Glomerular endothelial cell (primary cell): ENCODE measurements around the gene VWCE. TPM values are rescaled to one million over a fixed set of nuclear protein-coding genes. Genes with fewer than 3 reads are reported as not detected.

ENCODE experiments used
- DNase-seq: peaks from one replicate; pipeline ENCODE4 v3.0.0-alpha.2; 2011; ENCODE audit warnings: low read depth, low spot score; ENCODE audit errors: extremely low read depth
- total RNA-seq: library from RNA; depleted of rRNA; stranded (reverse); fragments of >200 nt; gene quantifications from 2 replicates; pipeline ENCODE4 v1.2.3, GENCODE V29; 2015

Gene VWCE
- total RNA-seq, 1 donor from 2014 or later: 18.6 TPM

DNA sequence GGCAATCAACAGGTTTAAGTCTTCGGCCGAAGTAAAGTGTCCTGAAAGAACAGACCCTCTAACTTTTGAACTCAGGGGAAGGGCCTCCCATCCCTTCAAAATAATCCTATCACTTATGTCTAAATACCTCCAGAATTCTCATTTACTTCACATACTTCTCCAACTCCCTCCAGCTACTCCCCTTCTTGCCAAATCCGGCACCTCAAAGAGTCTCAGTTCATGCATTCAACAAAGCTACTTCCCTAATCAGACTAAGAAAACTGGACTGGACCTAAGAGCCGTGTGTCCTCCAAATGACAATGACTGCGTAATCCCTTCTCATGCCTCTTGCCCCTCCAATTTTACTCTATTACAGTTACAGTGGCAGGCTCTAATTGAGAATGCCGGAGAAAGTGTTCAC, 36.5 kb upstream of the VWCE start:
- no peak for DNase-seq

DNA sequence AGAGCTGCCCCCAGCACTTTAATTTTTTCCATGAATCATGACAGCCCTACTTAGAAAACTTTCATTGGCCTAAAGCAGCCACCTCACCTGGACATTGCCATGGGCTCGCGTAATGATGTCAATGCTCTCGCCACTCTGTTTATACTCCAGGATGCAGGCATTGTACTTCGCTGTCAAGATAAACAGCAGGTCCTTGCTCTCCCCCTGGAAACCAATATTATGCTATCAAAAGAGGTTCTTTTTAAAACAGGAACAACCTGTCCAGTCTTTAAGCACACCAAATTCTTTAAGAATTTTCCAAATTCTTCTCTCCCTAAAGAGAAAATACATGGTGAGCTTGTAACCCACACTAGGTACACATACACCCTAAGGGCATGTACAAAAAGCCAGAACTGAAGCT, 34.8 kb upstream of the VWCE start:
- DNase-seq: no peak

DNA sequence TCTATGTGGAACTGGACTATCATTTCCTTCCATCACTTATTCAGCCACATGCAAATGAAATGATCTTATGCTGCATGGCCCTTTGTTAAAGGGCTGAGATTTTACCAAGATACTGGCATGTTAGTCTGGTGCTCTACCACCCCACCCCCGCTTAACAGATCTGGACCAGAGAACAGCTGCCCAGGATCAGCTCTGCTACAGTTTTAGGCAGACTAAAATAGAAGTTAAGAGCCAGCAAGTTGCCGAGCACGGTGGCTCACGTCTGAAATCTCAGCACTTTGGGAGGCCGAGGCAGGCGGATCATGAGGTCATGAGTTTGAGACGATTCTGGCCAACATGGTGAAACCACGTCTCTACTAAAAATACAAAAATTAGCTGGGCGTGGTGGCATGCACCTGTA, 33.2 kb upstream of the VWCE start:
- DNase-seq: no peak

DNA sequence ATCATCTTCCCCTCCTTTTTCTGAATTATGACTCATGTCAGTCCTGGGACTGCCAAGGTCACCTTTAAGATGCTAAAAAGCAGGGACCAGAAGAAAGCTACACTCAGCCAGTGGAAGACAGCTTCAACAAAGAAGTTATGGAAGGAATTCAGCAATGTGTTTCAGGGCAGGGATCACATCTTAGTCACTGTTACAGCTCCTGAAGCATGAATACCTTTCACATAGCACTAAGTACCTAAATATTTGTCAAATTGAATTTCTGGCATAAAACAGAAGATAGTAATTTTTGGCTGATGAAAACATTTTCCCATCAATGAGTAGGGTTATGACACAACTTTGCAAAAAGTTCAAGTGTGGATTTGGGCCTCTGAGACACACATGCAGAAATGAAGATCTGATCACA, 32.6 kb upstream of the VWCE start:
- DNase-seq: no peak

DNA sequence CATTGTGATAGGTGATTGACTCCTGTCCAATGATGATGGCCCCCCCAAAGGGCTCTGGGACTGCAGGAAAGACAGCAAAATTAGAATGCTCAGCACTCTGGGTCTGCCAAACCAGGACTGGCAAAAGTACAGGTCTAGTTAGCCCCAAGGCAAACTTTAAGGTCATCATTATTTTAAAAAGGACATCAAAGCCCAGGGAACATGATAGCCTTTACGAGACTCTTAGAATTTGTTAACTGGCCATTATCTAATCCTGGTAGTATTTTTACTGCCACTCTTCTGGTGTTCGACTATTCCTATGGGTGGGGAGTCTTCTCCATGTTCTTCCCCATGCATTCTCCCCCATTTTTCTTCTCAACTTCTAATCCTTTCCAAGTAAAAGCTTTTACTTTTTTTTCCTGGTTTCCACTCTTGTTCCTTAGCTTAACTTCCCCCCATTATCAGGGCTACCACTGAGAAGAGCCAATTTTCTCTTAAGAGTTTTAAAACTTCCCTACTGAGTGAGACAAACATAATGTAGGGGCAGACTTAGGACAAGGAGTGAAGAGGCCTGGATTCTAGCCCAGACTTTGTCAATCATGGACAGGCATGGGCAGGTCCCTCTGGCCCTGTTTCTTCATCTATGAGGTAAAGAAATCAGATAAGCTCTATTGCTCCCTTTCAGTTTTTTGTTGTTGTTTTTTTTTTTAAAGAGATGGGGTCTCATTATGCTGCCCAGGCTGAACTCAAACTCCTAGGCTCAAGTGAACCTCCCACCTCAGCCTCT, 30.7 kb upstream of the VWCE start:
- DNase-seq: no peak

DNA sequence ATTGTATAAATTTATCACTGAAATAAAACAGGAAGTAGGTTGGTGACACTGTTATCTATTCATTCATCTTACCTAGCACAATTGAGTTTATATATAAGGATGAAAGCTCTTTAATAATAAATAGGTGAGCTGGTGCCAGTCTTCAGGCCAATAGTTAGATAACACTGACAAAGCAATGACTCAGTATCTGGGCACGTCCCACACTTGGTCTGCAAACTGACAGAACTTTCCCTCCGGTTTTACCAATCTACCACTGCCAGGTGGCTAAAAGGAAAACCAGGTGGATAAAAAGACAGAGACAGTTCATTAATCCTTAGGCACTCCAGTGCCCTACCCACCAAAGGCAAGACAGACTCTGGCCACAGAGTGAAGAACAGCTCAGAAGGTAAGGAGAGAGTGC, 20.1 kb upstream of the VWCE start:
- DNase-seq: no peak

DNA sequence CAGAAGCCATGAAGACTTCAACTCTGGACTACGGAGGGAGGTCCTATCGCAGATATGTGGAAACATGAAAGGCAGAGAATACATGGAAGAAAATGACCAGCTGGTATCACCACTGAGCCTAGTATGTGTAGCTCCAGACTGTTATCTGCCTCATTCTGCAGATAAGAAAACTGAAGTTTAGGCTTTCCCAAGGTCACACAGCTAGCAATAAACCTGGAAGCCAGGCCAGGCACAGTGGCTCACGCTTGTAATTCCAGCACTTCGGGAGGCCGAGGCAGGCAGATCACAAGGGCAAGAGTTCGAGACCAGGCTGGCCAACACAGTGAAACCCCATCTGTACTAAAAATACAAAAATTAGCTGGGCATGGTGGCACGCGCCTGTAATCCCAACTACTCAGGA, 15.6 kb upstream of the VWCE start:
- DNase-seq: no peak

DNA sequence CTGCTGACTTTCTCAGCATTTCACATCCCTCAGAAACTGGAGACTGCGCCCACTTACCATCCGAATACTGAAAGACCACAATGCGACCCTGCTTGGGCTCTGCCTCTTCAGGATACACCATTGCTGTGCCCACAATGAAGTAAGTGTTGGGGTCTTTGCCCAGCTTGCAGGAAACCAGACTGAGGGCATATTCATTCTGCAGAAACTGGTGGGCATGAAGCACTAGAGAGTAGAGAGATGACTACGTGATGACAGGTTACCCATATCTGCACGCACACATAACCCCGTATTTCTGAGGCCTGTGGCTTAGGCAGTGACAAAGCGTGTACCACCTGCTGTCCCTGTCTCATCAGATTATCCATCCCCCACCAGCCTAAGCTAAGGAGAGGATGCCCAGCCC, 14.6 kb upstream of the VWCE start:
- DNase-seq: no peak

DNA sequence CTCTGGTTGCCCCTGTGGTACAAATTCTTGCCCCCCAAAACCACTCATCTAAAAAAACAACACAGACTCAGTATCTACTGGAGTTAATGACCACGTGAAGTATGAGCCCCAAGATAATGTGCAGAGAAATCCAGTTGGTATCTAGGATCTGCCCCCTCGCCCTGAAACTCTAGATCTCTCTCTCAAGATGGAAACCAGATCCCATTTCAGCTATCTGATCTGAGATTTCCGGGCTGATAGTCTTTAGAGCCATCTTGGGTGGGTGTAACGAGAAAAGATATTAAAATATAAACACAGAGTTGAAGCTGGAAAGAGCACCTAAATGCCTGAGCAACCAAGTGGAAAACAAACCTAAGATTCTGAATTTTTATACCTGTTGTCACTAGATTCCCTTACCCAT, 14.0 kb upstream of the VWCE start:
- no peak for DNase-seq

DNA sequence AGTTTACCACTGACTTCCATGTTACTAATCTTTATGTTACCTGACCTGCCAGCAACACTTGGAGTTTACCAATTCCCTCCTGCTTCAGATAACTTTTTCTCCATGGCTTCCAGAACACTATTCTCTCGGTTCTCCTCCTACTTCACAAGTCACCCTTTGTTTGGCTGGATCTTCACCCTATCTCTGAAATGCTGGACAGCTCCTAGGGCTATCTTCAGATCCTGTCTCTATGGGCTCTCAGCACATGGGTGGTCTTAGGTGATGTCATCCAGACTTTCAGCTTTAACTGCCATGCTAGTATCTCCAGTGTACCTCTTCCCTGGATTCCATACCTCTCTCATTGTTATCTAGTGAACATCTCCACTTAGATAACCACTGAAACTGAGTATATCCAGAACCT, 12.2 kb upstream of the VWCE start:
- DNase-seq: no peak

DNA sequence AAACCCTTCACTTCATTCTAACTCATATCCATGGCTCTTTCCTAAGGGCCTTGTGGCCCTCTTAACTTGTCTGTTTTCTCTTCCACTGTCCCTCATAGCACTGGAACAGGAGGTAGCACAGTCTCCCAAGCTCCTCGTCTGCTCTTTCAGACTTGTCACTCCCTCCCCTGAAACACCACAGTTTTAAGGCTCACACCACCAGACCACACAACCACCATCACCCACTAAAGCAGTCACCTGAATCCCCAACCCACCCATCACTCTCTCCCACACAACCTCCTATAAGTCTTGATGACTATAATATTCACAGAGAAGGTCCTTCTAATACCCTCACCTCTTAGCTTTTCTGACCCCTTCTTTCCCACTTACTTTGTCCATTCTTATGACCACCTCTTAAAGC, 11.1 kb upstream of the VWCE start:
- DNase-seq: no peak

DNA sequence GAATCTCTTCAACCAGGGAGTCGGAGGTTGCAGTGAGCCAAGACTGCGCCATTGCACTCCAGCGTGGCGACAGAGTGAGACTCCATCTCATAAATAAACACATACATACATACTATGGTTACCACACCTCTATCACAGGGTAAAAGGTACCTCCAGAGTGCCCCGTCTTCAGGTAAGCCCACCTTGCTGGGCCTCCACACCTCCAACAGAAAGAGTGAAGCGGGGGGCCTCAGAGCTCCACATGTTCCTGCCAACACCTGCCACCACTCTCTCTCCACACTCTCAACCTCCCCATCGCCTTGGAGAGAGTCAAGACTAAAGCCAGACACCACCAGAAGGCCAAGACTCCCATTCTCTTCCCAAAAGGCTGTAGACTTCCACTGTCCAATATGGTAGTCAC, 10.3 kb upstream of the VWCE start:
- DNase-seq: no peak

DNA sequence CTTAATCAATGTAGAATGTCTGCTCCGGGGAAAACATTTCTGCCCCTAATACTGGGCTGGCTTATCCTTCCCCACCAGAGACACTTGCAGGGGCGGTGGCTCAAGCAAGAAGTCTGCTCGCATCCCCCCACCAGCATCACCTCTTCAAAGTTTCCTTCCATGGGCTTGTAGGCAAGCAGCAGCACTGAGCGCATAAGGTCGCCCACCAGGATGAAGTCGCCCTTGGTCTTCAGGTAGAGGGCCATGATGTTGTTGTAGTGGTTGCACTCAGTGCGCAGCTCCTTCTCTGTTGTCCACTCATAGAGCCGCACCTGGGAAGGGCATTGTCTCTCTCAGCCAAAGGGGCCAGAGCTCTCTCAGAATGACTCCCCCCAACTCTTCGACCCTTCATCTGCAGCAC, 8.6 kb upstream of the VWCE start:
- DNase-seq: no peak

DNA sequence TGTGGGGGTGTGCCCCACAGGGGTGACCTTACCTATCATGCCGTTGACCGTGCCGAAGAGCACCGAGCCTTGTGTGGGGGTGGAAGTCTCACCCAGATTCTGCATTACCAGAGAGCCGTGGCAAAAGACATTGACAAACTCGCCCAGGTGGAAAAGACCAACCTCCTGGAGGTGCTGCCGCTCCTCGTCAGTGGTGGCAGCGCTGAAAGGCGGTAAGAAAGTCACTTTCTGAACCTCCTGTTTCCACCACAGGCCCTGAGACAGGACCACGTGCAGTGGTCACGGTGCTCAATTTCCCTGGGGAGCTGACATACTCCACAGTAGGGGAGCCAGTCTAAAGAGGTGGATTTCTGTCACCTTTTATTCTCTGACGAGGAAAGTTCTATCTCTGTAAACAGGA, 7.4 kb upstream of the VWCE start:
- no peak for DNase-seq

DNA sequence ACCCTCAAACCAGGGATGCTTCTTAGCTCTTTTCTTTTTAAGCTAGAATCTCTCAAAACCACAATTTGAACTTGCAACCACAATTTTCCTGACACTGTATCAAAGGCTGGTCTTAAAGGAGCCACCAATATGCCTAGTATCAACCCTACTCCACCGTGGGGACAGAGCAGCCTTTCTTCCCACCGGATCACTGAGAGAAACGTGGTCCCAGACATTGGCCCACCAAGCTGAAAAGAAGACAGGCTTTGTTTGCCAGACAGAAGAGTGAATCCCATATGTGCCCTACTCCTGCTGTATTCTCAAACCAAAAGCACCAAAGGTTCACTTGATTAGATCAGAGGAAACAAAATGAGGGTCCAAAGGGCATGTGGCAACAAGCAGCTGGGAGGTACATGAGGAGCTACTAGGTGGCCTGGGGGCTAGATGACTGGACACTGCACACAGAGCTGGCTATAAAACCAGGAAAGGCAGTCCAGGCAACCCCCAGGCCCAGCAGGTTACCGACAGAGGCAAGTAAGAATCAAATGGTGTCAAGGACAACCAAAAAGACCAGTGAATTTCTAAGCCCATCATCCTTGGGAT, 3.6 kb upstream of the VWCE start:
- no peak for DNase-seq

DNA sequence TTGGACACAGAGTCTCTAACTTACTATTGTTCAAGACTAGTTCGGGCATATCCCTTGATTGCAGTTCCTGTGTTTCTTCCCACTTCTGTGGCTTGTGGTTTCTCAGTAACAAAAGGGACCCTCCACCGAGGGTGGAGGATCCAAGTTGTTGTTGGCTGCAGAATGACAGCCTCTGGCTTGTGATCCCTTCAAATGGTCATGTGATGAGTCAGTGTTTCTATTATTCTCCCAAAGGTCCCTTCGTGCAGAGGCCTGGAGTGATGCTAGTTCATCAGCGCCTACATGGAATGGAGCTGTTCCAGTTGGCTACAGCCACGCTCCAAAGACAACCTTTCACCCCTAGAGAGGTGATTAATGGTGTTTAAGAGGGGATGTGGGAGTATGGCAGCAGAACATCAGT, 2.6 kb upstream of the VWCE start:
- DNase-seq: peak; percentile 71

DNA sequence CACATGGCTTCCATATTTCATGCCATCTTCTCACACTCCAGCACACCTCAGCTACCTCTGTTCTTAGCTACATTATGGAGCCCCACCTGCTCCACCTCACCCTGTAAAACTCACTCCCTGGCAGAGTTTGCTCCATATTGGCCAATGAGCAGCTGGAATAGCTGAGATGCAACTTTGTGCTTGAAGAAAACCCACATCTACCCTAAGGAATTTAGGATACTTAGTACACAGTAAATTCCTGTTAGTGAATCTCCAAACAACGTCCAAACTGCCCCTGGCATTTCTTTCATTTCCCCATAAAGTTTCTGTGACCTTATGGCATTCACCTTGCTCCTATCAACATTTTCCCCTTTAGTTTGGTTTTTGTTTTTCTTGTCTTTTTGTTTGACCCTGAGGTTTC, 2.2 kb upstream of the VWCE start:
- DNase-seq: no peak

DNA sequence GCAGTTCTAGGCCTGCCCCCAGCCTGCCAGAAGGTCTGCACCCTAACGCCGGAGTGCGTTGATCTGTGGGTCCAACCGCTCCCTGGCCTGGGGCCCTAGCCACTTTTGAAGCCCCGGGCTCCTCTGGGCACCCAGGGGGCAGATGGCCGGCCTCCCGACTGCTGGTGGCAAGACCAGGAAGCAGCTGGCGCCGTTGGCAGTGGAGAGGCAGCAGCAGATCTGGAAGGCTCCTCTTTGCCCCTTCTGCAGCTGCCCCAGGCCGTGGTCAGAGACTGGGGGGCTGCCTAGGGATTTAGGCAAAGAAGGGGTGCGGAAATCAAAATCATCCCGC, 445 bp upstream of the VWCE start:
- DNase-seq: no peak

DNA sequence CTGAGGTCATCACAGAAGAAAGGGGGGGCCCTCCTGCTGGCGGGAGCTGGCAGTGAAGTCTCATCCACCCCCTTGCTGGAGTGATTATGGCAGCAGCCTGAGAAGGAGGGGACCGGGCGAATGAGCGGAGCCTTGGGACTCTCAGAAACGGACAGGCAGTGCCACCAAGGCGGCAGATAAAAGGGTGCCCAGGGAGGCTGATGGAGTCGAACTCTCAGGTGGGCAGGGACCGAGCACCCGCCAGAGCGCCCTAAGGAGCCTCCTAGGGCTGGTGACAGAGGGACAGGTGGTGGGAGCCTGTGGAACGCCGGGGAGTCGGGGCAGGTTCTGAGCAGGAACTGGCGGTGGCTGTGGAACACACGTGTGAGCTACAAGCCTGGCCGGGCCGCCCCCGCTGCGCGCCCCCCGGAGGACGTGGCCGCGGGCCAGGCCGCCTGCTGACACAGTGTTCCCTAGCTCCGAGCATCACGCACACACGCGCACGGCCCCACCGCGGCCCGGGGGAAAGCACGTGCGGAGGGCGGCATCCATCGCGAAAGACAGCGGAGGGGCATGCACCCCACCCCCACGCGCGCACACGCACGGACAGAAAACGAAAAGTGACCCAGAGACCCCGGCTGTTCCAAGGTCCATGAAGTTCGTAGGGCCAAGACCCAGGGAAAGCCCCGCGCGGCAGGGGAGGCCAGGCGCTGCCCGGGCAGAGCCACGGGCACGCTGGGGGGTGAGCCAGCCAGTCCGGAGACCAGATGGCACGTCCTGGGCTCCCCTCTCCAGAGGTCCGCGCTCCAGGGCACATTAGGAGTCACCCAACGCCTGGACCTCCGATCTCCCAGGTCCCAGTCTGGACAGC, 1.0 kb downstream of the VWCE start:
- DNase-seq: no peak

DNA sequence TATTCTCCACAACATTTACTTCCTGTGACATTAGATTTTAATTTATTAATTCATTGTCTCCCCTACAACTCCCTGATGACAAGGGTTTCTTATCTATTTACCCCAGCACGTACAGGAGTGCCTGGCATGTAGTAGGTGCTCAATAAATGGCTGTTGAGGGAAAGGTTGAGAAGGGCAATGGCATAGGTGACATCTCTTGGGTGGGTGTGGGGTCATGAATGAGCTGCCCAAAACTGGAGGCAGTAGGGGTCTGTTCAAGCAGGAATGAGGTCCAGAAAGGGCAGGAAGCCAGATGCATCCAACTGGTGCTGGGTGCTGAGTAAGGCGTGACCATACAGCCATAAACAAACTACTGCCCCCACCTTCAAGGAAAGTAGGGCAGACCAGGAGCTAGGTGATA, 2.8 kb downstream of the VWCE start:
- DNase-seq: no peak

DNA sequence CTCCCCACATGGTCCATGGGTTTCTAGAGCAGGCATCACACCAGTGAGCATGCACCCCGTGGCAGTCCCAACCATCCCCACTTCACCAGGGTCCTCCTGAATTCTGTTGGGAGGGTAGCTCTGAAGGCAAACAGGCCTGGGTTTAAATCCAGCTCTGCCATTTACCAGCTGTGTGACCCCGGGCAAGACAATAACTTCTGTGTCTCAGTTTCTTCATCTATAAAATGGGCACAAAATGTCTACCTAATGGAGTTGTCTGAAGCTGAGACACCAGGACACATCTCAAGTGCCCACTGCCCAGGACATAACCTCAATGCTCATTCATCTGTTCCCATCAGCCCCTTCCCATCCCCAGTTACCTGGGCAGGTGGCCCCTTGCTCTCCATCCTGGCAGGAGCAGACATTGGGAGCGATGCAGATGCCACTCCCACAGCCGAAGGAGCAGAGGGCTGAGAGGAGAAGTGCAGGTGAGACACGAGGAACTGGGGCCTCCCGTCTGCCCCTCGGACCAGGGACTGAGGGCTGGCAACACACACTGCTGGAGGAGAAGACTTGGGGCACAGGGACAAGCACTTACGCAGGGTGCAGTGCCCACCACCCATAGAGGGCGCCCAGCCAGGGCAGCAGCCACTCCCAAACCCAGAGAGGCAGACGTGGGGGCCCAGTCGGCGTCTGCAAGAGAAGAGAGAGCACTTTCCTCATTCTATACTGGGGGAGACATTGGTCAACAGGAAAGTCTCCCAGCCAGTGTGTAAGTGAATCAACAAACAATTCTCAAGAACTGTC, 4.0 kb downstream of the VWCE start:
- DNase-seq: no peak
